NCI-H460 (cell line): ENCODE data around the gene MED25. TPM values are rescaled to one million over a fixed set of nuclear protein-coding genes. Genes with fewer than 3 reads are reported as not detected.
A peak's percentile ranks its signal among the peaks of the same experiment; 100 is the strongest.

ENCODE experiments used
- DNase-seq: peaks from one replicate; pipeline ENCODE4 v3.0.0-alpha.2; 2016; ENCODE audit warnings: low read depth; ENCODE audit errors: extremely low read depth
- total RNA-seq: library from RNA; depleted of rRNA; stranded (reverse); fragments of >200 nt; shearing (Covaris generic); gene quantifications from 2 replicates; pipeline ENCODE4 v1.2.3, GENCODE V29; 2014

The MED25 gene
- total RNA-seq, 1 experiment from 2014 or later, result 13.4 TPM

DNA sequence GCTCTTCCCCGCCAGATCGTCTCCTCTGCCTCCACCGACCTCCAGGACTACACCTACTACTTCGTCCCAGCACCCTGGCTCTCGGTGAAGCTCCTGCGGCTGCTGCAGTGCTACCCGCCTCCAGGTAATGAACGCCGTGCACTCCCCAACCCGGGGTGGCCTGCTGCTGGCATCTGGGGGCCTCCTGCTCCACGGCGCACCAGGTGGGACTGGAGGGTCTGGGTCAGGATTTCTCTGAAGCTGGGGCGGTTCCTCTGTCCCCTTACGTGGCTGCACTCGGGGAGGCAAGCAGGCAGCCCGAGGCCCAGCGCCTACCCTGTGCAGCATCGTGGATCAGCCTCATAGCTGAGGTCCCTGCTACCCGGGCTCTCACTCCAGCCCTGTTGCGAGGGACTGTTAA lies 22.5 kb upstream of the MED25 start:
- DNase-seq, result no peak

GRCh38 chr19:49798574-49798973 lies 19.5 kb upstream of the MED25 start:
- no peak for DNase-seq

- DNase-seq, result no peak
Observed at GRCh38 chr19:49799271-49799797, 18.8 kb upstream of the MED25 start.

GRCh38 chr19:49799798-49800376 lies 18.2 kb upstream of the MED25 start:
- DNase-seq, result no peak

- no peak for DNase-seq
Observed at GRCh38 chr19:49800771-49801170, 17.3 kb upstream of the MED25 start.

DNA sequence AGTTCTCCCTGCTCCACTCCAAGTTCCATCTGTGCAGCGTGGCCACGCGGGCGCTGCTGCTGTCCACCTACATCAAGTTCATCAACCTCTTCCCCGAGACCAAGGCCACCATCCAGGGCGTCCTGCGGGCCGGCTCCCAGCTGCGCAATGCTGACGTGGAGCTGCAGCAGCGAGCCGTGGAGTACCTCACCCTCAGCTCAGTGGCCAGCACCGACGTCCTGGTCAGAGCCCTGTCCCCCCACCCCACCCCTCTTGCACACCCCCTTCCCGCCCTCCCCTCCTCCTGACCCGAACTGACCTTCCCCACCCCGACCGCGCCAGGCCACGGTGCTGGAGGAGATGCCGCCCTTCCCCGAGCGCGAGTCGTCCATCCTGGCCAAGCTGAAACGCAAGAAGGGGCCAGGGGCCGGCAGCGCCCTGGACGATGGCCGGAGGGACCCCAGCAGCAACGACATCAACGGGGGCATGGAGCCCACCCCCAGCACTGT lies 16.6 kb upstream of the MED25 start:
- no peak for DNase-seq

DNA sequence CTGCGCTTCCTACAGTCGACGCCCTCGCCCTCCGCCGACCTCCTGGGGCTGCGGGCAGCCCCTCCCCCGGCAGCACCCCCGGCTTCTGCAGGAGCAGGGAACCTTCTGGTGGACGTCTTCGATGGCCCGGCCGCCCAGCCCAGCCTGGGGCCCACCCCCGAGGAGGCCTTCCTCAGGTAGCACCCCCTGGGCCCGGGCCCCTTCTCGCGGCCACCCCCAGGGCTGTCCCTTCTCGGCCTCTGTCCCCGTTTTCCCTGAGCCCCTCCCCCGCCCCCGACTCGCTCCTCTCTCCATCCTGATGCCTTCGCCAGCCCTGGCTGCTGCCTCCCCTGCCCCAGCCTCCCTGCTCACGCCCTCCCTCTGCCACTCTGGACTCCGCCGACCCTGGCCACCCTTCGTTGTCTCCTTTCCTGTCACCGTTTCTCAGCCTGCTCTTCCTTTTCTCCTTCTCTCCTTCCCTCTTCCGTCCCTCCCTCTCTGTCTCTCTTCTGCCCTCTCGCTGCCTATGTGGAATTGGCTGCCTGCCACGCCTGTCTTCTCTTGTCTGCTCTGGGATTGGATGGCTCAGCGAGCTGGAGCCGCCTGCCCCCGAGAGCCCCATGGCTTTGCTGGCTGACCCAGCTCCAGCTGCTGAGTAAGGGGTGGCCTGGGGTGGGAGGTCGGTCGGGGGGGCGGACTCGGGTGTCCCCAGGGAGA lies 16.0 kb upstream of the MED25 start:
- peak; percentile 38 for DNase-seq

DNA sequence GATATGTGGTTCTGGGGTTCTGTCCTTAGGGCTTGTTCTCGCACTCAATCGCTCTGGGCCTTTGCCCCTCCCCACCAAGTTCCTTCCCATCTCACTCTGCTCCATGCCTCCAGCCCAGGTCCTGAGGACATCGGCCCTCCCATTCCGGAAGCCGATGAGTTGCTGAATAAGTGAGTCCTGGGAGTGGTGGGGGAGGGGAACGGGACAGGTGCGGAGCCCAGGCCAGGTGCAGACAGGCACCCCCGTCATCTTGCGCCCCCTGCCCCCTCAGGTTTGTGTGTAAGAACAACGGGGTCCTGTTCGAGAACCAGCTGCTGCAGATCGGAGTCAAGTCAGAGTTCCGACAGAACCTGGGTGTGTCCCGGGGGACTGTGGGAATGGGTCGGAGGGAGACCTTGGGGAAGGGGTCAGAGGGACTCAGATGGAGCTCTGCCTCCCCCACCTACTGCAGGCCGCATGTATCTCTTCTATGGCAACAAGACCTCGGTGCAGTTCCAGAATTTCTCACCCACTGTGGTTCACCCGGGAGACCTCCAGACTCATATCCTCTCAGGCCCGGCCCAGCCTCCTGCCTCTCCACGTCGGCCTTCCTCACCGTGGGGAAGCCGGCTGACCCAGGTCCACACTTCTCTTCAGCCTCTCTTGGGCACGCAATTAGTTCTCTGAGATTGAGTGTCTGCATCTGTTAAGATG lies 15.1 kb upstream of the MED25 start:
- DNase-seq, result no peak

DNA sequence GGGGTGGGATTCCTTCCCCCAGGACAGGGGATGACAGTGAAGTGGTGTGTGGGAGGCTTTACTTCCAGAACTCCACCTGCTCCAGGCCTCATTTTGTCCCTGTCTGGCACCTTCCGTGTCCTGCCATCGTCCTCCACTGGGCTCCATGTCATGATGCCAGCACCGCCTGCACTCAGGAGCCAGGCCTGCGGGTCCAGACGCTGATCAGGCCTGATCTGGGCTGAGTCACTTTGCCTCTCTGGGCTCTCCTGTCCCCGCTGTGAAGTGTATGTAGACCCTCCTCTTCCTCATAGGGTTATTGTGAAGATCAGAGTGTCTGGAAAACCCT lies 14.6 kb upstream of the MED25 start:
- DNase-seq, result no peak

DNA sequence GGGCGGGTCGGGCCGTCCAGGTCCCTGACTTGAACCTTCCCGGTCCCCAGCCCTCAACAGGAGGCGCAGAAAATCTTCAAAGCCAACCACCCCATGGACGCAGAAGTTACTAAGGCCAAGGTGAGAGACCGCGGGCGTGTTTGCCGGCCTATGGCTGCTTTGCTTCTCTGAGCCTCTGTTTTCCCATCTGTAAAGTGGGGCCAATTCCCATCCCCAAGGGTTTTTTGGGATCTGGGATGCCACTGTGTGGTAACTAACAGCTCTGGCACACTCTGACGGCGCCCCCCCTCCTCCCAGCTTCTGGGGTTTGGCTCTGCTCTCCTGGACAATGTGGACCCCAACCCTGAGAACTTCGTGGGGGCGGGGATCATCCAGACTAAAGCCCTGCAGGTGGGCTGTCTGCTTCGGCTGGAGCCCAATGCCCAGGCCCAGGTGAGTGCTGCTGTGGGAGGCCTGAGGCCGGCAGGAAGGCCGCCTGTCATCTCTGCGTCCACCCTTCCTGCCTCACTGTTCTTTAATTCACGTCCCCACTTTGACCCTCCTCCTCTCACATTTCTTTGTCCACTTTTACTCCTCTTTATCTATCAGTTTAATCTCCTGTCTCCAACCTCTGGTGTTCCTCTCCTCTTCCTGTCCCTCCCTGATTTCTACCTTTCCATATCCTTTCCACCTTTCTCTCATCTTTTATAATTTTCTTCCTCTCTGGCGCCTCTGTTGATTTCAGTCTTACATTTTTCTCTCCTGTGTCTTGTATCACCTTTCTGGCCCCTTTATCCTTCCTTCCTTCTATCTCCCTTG lies 12.1 kb upstream of the MED25 start:
- DNase-seq, result no peak

- no peak for DNase-seq
Observed at GRCh38 chr19:49806620-49806959, 11.5 kb upstream of the MED25 start.

- DNase-seq, result no peak
Observed at GRCh38 chr19:49807058-49807903, 10.8 kb upstream of the MED25 start.

DNA sequence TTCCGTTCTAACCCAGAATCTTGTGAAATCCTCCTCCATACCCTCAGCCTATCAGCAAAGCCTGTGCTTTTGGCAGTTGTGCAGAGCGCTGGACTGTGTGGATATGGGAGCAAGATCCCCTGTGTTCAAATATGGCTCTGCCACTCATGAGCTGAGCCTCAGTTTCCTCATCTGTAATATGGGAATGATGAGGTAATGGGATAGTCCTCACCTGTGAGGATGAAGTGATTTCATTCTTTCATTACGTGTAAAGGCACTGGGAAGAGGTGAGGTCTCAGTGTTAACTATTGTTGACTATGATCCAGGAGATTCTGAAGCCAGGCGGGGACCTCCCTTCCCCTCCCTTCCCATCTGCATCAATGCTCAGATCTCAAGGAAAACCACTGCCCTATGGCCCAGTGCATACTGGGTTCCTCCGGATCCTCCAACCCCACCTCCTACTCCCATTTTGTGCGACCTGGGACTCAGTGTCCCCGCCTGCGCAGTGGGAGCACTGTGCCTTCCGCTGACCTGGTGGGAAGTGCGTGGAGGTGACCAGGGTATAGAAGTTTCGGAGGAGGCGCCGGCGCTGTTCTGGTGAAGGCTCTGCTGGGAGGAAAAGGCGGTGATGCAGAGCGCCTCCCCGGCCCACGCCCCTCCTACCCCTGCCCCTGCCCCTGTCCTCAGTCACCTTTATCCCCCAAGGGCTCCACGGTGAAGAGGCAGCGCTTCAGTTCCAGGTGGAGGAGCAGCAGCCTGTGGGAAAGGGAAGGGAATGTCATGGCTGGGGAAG lies 10.0 kb upstream of the MED25 start:
- no peak for DNase-seq

GRCh38 chr19:49808711-49809159 lies 9.4 kb upstream of the MED25 start:
- DNase-seq, result peak; percentile 77

GRCh38 chr19:49809160-49809940 lies 8.7 kb upstream of the MED25 start:
- peak; percentile 19 for DNase-seq

GRCh38 chr19:49809941-49810389 lies 8.1 kb upstream of the MED25 start:
- no peak for DNase-seq

DNA sequence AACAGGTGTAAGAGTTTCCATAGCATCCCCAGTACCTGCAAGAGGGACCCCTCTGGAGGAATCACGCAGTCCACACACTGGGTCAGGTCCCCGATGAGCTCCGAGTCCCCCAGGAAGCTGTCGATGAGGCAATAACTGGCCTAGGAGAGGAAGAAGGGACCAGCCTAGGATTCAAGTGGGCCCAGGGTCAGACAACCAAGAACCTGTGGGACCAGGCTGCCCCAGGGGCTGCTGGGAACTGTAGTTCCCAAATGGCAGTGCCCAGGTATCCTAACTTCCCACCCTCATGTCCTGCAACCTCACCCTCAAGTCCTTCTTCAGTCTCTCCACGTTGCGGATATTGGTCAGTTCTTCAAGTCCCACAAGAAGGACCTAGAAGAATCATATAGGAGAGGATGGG lies 6.8 kb upstream of the MED25 start:
- DNase-seq, result no peak

DNA sequence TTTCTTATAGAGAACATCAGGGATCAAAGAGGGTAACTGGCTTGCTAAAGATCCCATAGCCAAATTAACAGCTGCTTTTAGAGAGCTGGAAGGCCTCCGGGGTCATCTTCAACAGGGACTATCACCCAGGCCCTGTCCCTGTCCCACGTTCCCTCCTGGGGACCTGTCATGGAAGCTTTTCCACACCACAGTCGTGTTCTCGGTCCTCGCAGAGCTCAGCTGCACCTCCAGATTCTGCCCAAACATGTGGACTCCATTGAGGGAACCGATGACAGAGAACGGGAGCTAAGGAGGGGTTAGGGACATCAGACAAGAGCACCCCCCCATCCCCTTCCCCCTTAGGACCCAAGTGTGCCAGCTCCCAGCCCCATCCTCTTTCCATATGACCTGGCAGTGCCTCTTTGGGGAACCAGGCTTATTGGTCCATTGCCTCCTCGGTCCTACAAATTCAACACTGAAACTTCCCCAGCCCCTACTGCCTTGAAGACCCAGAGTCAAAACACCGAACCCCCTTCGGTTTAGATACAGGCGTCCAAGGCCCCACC lies 5.6 kb upstream of the MED25 start:
- no peak for DNase-seq
